GM20431 (cell line): ENCODE data around the gene AMDHD2.

ENCODE experiments used
- in situ Hi-C: fragments of 300-500 bp; cut with MseI, MboI; formaldehyde crosslinking; loops from one replicate; pipeline ENCODE4 v1.15.0; 2020; ENCODE audit warnings: low sequenced_read_pairs; ENCODE audit not compliant: unreplicated experiment

AMDHD2 gene

DNA sequence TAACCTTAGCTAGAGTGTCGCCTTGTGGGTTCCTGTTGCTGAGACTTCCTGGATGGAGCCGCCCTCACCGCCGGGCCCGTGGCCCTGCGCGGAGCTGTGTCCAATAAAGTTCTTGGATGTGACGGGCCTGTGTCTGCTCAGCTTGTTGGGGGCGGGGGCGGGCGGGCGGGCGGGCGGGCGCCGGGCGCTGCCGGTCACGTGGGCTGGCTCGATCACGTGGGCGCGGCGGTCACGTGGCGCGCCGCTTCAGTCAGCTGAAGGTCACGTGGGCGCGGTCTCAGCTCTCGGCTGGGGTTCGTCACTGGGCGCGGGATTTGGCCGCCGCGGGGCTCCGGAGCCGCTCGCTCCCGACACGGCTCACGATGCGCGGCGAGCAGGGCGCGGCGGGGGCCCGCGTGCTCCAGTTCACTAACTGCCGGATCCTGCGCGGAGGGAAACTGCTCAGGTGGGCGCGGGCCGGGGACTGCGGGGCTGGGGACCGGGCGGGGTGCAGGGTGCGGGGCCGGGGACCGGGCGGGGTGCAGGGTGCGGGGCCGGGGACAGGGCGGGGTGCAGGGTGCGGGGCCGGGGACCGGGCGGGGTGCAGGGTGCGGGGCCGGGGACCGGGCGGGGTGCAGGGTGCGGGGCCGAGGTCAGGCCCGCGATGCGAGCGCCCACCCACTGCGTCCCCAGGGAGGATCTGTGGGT lies at the start of gene AMDHD2:
TSS of gene AMDHD2 (plus strand) at position 275 of the 687 bp plus-strand sequence. CDS start at position 363, 88 bp downstream.
- in situ Hi-C loops, result no loop called here

- in situ Hi-C loops, result no loop called here
Observed at GRCh38 chr16:2470603-2471015, 49.6 kb upstream of the AMDHD2 start.

DNA sequence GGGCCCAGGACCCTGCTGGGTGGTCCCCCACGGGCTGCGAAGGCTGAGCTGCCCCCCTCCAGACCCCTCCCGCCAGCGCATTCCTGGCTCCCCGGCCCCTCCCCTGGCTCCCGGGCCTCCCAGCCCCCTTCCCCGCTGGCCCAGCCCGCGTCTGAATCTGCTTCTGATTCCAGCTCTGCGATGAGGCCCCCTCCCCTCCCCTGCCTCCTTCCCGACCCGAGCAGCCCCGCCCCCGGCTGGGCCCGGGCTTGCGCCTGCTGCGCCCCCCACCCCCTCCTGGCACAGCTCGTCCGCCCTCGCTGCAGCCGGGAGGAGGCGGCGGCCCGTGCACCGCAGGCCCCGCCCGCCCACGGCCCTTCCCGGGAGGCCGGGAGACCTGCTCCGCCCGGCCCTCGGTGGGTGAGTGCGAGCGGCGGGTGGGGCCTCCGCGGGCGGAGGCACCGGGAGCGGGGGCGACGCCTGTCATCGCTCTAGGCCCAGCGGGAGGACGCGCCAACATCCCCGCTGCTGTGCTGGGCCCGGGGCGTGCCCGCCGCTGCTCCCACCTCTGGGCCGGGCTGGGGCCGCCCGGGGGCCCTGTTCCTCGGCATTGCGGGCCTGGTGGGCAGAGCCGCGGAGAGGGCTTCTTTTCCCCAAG lies 49.0 kb upstream of the AMDHD2 start, which contains the start of gene NTN3:
TSS of gene NTN3 (plus strand) at position 282 of the 637 bp plus-strand sequence. CDS start 405 bp downstream, outside the sequence.
- in situ Hi-C loops, result no loop called here

- in situ Hi-C loops, result no loop called here
Observed at GRCh38 chr16:2471653-2472487, 48.3 kb upstream of the AMDHD2 start.

DNA sequence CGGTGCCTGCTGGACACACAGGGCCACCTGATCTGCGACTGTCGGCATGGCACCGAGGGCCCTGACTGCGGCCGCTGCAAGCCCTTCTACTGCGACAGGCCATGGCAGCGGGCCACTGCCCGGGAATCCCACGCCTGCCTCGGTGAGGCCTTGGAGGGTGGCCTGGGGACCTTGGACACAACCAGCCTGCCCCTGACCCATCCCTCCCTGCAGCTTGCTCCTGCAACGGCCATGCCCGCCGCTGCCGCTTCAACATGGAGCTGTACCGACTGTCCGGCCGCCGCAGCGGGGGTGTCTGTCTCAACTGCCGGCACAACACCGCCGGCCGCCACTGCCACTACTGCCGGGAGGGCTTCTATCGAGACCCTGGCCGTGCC lies 47.7 kb upstream of the AMDHD2 start:
- in situ Hi-C loops, result no loop called here

GRCh38 chr16:2472885-2473445 lies 47.2 kb upstream of the AMDHD2 start:
- in situ Hi-C loops, result no loop called here

DNA sequence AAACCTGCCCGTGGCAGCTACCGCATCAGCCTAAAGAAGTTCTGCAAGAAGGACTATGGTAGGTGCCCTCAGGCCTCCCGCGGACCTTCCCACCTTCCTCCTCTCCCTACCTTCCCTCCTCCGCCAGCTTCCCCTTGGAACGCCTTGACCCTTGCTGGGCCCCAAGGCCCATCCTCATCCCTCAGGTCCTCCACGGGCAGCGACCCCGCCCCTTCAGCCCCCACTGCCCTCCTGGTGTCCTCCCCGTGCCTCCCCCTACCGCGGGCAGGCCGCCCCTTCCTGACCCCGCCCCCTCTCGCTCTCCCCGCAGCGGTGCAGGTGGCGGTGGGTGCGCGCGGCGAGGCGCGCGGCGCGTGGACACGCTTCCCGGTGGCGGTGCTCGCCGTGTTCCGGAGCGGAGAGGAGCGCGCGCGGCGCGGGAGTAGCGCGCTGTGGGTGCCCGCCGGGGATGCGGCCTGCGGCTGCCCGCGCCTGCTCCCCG lies 46.7 kb upstream of the AMDHD2 start:
- in situ Hi-C loops, result no loop called here

DNA sequence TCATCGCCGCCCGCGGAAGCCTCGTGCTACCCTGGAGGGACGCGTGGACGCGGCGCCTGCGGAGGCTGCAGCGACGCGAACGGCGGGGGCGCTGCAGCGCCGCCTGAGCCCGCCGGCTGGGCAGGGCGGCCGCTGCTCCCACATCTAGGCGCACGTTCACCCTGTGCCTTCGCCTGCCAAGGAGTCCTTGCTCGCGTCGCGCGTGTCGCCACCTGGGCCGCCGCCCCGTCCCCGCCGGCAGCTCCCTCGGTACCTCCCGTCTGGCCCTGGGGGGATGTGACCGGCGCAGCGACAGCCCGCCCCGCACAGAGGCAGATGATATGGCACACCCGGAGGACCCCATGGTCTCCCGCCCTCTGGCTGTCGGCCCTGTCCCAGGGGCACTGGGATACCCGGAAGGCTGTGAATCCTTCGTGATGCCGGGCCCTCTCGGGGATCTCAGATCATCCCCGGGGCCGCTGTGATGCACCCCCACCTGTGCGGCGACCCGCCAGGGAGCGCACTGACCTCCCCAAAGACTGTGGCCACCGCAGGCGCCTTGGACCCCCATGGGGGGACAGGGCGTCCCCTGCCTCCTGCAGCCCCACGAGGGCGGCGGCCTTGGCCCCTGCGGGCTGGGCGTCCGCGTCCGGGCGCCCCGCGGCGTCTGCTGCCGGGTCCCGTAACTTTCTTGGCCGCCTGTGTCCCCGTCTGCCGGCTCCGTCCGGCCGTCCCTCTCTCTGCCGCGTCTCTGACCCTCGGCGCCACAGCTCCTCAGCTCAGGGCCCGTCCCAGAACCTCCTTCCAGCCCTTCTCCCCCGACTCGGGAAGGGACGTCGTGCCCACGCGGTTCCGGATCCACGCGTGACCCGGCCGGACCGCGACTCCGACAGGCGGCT lies 45.9 kb upstream of the AMDHD2 start:
- in situ Hi-C loops, result no loop called here

GRCh38 chr16:2474877-2475412 lies 45.2 kb upstream of the AMDHD2 start, which contains the start of gene TBC1D24:
TBC1D24 (plus strand) TSS chr16:2475127; CDS start chr16:2496149, 21,022 bp downstream.
- in situ Hi-C loops, result loop anchor here (25.0 kb wide), 1 partner anchor 138 kb away; the partner anchor contains the start of gene ABCA3

DNA sequence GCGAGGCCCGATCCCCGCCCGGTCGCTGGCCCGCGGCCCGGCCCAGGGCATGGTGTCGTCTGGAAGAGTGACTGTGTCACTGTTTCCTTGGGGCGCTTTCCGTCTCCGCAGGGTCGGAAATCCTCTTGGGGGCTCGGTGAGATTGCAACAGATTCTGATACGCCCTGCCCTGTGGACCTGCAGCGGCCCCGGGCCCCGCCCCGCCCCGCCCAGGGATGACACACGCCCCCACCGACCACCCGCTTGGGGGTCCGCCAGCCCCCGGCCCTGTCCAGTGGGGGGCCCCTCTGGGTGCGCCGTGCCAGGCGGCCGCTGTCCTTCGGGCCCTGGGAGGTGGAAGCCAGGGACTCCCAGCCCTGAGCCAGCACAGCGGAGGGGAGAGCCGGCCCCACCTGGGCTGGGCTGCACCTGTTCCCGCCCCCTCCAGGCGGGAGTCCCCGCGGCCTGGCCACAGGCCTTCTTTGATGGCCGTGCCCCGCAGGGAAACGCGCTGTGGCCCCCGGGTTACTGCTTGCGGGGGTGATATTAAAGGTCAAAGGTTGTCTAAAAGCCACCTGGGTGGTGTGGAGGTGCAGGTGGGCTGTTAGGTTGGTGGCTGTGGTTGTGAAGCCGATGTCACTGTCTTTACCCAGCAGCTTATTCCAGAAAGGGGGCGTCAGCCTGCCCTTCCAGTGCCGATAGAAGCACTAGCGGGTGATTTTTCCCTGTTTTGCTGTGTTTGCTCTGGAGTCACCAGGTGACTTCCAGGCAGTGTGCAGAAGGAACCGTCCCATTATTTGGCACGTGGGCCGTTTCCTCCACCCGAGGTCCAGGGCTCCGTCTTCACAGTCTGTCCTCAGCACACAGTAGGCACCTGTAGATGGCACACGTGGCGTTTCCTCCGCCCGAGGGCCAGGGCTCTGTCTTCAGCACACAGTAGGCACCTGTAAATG lies 44.5 kb upstream of the AMDHD2 start:
- in situ Hi-C loops, result loop anchor here (25.0 kb wide), 1 partner anchor 138 kb away; the partner anchor contains the start of gene ABCA3

DNA sequence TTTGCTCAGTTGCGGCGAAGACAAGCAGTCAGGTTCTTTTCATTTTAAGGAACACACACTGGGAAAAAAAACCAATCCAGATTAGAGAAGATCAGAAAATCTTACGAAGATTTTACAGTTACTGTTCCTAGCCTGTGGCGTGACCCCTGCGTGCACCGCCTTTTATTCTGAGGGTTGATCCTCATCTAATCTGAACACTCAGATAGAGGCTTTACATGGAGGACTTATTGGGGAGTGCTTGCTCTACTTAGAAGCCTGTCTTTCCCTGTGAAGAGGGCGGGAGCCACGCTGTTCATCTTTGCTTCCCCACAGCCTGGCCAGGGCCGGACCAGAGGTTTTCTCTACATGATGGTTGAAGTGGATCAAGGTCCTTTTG lies 43.8 kb upstream of the AMDHD2 start:
- in situ Hi-C loops, result loop anchor here (25.0 kb wide), 1 partner anchor 139 kb away; the partner anchor contains the start of gene ABCA3

GRCh38 chr16:2476741-2477140 lies 43.4 kb upstream of the AMDHD2 start:
- in situ Hi-C loops, result loop anchor here (25.0 kb wide), 1 partner anchor 139 kb away; the partner anchor contains the start of gene ABCA3

DNA sequence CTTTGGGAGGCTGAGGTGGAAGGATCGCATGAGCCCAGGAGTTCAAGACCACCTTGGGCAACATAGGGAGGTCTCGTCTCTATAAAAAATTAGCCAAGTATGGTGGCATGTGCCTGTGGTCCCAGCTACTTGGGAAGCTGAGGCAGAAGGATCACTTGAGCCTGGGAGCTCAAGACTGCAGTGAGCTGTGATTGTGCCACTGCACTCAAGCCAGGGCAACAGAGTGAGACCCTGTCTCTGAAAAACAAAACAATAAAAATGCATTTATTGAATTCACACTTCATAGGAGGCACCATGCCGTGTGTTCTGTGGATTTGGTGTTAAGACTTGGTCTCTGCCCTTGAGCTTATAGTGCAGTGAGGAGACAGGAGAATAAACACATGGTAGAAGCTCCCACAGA lies 42.8 kb upstream of the AMDHD2 start:
- in situ Hi-C loops, result loop anchor here (25.0 kb wide), 1 partner anchor 140 kb away; the partner anchor contains the start of gene ABCA3

DNA sequence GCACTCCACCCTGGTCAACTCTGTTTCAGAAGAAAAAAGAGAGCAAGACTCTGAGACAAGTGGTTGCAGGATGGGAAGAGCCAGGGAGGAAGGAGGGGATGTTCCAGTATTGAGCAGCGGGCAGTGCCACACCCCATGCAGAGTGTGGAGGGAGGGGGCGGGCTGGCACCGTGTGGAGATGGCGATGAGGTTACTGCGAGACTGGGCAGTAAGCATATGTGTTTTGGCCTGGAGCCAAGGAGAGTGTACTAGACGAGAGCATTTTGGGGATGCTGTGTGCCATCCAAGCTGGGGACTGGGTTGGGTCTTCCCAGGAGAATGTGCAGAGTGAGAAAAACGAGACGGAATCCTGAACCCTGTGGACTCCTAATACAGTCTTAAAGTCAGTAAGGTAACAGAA lies 41.9 kb upstream of the AMDHD2 start:
- in situ Hi-C loops, result loop anchor here (25.0 kb wide), 1 partner anchor 141 kb away; the partner anchor contains the start of gene ABCA3

GRCh38 chr16:2479996-2480395 lies 40.2 kb upstream of the AMDHD2 start:
- in situ Hi-C loops, result loop anchor here (25.0 kb wide), 1 partner anchor 143 kb away; the partner anchor contains the start of gene ABCA3

DNA sequence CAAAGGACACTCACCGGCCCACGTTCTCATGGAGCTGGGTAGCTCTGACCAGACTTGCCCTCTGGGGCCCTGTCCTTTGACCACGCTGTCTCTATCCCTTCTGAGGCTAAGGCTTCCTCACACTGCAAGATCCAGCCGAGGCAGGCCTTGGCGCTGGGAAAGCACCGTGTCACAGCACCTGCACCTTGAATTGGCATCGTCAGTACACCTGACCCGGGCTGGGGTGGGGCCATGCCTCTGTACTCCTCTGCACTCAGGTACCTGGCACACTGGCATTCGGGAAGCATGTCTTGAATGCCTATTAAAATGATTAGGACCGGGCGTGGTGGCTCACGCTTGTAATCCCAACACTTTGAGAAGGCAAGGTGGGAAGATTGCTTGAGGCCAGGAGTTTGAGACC lies 39.2 kb upstream of the AMDHD2 start:
- in situ Hi-C loops, result loop anchor here (25.0 kb wide), 1 partner anchor 144 kb away; the partner anchor contains the start of gene ABCA3

DNA sequence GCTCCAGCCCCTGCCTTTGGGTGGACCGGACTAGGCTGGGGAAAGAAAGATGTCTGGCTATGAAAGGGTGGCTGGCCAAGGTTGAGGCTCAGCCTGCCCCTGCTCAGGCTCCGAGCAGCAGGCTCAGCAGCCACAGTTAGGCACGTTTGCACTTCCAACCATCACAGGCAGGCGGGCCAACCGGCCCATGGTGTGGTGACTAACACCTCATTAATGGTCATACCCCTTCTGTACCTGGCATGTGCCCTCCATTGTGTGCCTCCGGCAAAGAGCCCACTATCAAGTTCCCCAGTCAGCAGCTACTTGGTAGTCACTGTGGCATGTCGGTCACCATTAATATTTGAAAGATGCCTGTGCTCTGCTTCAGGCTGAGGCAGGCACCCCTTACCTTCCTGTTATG lies 38.5 kb upstream of the AMDHD2 start:
- in situ Hi-C loops, result loop anchor here (25.0 kb wide), 1 partner anchor 144 kb away; the partner anchor contains the start of gene ABCA3
